SK-N-SH treated with all-trans-retinoic acid at 6 μM for 48 hours (cell line): ENCODE results near the gene RAD23A.

Experiments
- ATAC-seq: fragments of 200-7000 bp; cut with Tn5 transposase; 3 replicates; pipeline ENCODE4 v1.9.1; 2020; ENCODE audit warnings: mild to moderate bottlenecking, moderate library complexity
- ARNTL ChIP-seq: fragments of 450-650 bp; formaldehyde crosslinking; IDR thresholded peaks from 2 replicates; pipeline ENCODE4 v1.5.0; 2020; ENCODE audit warnings: low read depth, mild to moderate bottlenecking, moderate library complexity, borderline replicate concordance
- BACH2 ChIP-seq: fragments of 250-450 bp; sonication (Bioruptor Pico); IDR thresholded peaks from 2 replicates; pipeline ENCODE4 v1.9.0; 2021; ENCODE audit warnings: mild to moderate bottlenecking, borderline replicate concordance
- CREB5 ChIP-seq: fragments of 250-450 bp; sonication (Bioruptor Pico); IDR thresholded peaks from 2 replicates; pipeline ENCODE4 v1.5.1; 2020; ENCODE audit warnings: low read depth, mild to moderate bottlenecking, moderate library complexity
- CSDC2 ChIP-seq: fragments of 250-450 bp; sonication (Bioruptor Pico); IDR thresholded peaks from 2 replicates; pipeline ENCODE4 v1.5.0; 2020; ENCODE audit warnings: mild to moderate bottlenecking, moderate library complexity
- CSRNP3 ChIP-seq: fragments of 250-450 bp; sonication (Bioruptor Pico); IDR thresholded peaks from 2 replicates; pipeline ENCODE4 v1.5.1; 2021; ENCODE audit warnings: mild to moderate bottlenecking, moderate library complexity
- ESRRG ChIP-seq: fragments of 250-450 bp; sonication (Bioruptor Pico); IDR thresholded peaks from 2 replicates; pipeline ENCODE4 v1.6.1; 2021; ENCODE audit warnings: mild to moderate bottlenecking
- GLIS3 ChIP-seq: fragments of 250-450 bp; sonication (Bioruptor Pico); IDR thresholded peaks from 2 replicates; pipeline ENCODE4 v1.5.0; 2020; ENCODE audit warnings: mild to moderate bottlenecking, moderate library complexity
- OSR1 ChIP-seq: fragments of 250-450 bp; sonication (Bioruptor Pico); IDR thresholded peaks from 2 replicates; pipeline ENCODE4 v1.8.0; 2022; ENCODE audit warnings: moderate library complexity, mild to moderate bottlenecking, inconsistent platforms
- PATZ1 ChIP-seq: fragments of 250-450 bp; sonication (Bioruptor Pico); IDR thresholded peaks from 2 replicates; pipeline ENCODE4 v1.8.0; 2020; ENCODE audit warnings: mild to moderate bottlenecking, moderate library complexity, borderline replicate concordance
- POU6F1 ChIP-seq: fragments of 250-450 bp; sonication (Bioruptor Pico); IDR thresholded peaks from 2 replicates; pipeline ENCODE4 v1.8.0; 2021; ENCODE audit warnings: low read depth, mild to moderate bottlenecking, moderate library complexity, borderline replicate concordance
- PPARA ChIP-seq: fragments of 250-450 bp; sonication (Bioruptor Pico); IDR thresholded peaks from 2 replicates; pipeline ENCODE4 v1.5.0; 2020; ENCODE audit warnings: mild to moderate bottlenecking, borderline replicate concordance
- RARB ChIP-seq: fragments of 250-450 bp; sonication (Bioruptor Pico); IDR thresholded peaks from 2 replicates; pipeline ENCODE4 v1.8.0; 2021; ENCODE audit warnings: mild to moderate bottlenecking, moderate library complexity
- SNAI2 ChIP-seq: fragments of 250-450 bp; sonication (Bioruptor Pico); IDR thresholded peaks from 2 replicates; pipeline ENCODE4 v1.5.0; 2020; ENCODE audit warnings: mild to moderate bottlenecking, moderate library complexity
- TCF4 ChIP-seq: fragments of 250-450 bp; sonication (Bioruptor Pico); IDR thresholded peaks from 2 replicates; pipeline ENCODE4 v1.8.0; 2021; ENCODE audit warnings: mild to moderate bottlenecking, moderate library complexity, borderline replicate concordance
- TOX ChIP-seq: fragments of 250-450 bp; sonication (Bioruptor Pico); IDR thresholded peaks from 2 replicates; pipeline ENCODE4 v1.8.0; 2021; ENCODE audit warnings: mild to moderate bottlenecking, moderate library complexity, borderline replicate concordance
- TSHZ2 ChIP-seq: fragments of 250-450 bp; sonication (Bioruptor Pico); IDR thresholded peaks from 2 replicates; pipeline ENCODE4 v1.5.0; 2020; ENCODE audit warnings: mild to moderate bottlenecking, moderate library complexity
- ZC3H10 ChIP-seq: fragments of 250-450 bp; sonication (Bioruptor Pico); IDR thresholded peaks from 2 replicates; pipeline ENCODE4 v1.5.1; 2021; ENCODE audit warnings: mild to moderate bottlenecking, moderate library complexity
- ZFP3 ChIP-seq: fragments of 250-450 bp; sonication (Bioruptor Pico); IDR thresholded peaks from 2 replicates; pipeline ENCODE4 v1.5.0; 2020; ENCODE audit warnings: mild to moderate bottlenecking, moderate library complexity
- ZFP30 ChIP-seq: fragments of 450-650 bp; formaldehyde crosslinking; IDR thresholded peaks from 2 replicates; pipeline ENCODE4 v1.5.0; 2022; ENCODE audit warnings: mild to moderate bottlenecking, moderate library complexity
- ZNF565 ChIP-seq: fragments of 450-650 bp; formaldehyde crosslinking; conservative IDR thresholded peaks from 2 replicates; pipeline ENCODE4 v1.5.0; 2020; ENCODE audit warnings: low read depth, mild to moderate bottlenecking, moderate library complexity
- ZNF70 ChIP-seq: fragments of 450-650 bp; formaldehyde crosslinking; IDR thresholded peaks from 2 replicates; pipeline ENCODE4 v1.5.0; 2020; ENCODE audit warnings: mild to moderate bottlenecking, moderate library complexity
- ZNF8 ChIP-seq: fragments of 450-650 bp; formaldehyde crosslinking; IDR thresholded peaks from 2 replicates; pipeline ENCODE4 v1.5.0; 2020; ENCODE audit warnings: mild to moderate bottlenecking, moderate library complexity

Gene RAD23A

GRCh38 chr19:12984683-12985048 is 39.0 kb downstream of the RAD23A start (continued):
- TF ChIP-seq CSRNP3 (CRISPR knock-in tag) (no peak), GLIS3 (CRISPR knock-in tag) (no peak), ZNF70 (no peak), ZFP3 (CRISPR knock-in tag) (no peak), PPARA (CRISPR knock-in tag) (no peak), ZNF565 (CRISPR knock-in tag) (no peak), TCF4 (CRISPR knock-in tag) (no peak), ZFP30 (no peak), SNAI2 (CRISPR knock-in tag) (no peak), OSR1 (CRISPR knock-in tag) (no peak), ZC3H10 (no peak)

- TF ChIP-seq SNAI2 (CRISPR knock-in tag) (no peak), ZFP3 (CRISPR knock-in tag) (no peak), BACH2 (CRISPR knock-in tag) (no peak), TOX (CRISPR knock-in tag) (no peak), ZC3H10 (no peak), CSDC2 (CRISPR knock-in tag) (no peak)
- ATAC-seq: no peak
Measured at GRCh38 chr19:12985049-12985776, 39.6 kb downstream of the RAD23A start.

GRCh38 chr19:12986726-12987125 is 41.1 kb downstream of the RAD23A start:
- TF ChIP-seq ZFP30 (no peak), RARB (CRISPR knock-in tag) (no peak), OSR1 (CRISPR knock-in tag) (no peak), ARNTL (CRISPR knock-in tag) (no peak), PATZ1 (CRISPR knock-in tag) (no peak), ZNF70 (no peak), GLIS3 (CRISPR knock-in tag) (no peak), TOX (CRISPR knock-in tag) (no peak), SNAI2 (CRISPR knock-in tag) (no peak), POU6F1 (CRISPR knock-in tag) (no peak), PPARA (CRISPR knock-in tag) (no peak), ZFP3 (CRISPR knock-in tag) (no peak)
- no peak for ATAC-seq

- TF ChIP-seq ESRRG (CRISPR knock-in tag) (no peak), RARB (CRISPR knock-in tag) (no peak), TCF4 (CRISPR knock-in tag) (no peak), BACH2 (CRISPR knock-in tag) (no peak), CSDC2 (CRISPR knock-in tag) (no peak), GLIS3 (CRISPR knock-in tag) (no peak), TSHZ2 (CRISPR knock-in tag) (no peak), POU6F1 (CRISPR knock-in tag) (no peak), ZNF70 (no peak), ZNF8 (CRISPR knock-in tag) (no peak), TOX (CRISPR knock-in tag) (no peak), ZFP30 (no peak), CREB5 (CRISPR knock-in tag) (no peak), SNAI2 (CRISPR knock-in tag) (no peak), ZFP3 (CRISPR knock-in tag) (no peak)
- TF ChIP-seq, all 23 proteins: peak for 0
- ATAC-seq: no peak
Measured at GRCh38 chr19:12987190-12987589, 41.5 kb downstream of the RAD23A start.
